Naive B cell (primary cell): ENCODE data around the gene CAPRIN1. TPM values are rescaled to one million over a fixed set of nuclear protein-coding genes. Genes with fewer than 3 reads are reported as not detected.
"Not testable (repeated sequence)": the region's sequence is repeated elsewhere in the genome, so short reads cannot be mapped to it uniquely, and the experiment has no call there.

Experiments used
- ATAC-seq, 2 donors: fragments of 150-1000 bp; cut with Tn5 transposase; 2 replicates each; pipeline ENCODE4 v1.10.0; 2021; ENCODE audit warnings: low read depth in 2 of 2, mild to moderate bottlenecking in 2 of 2, moderate library complexity in 2 of 2
- DNase-seq: peaks from one replicate; pipeline ENCODE4 v3.0.0; 2022
- H3K27ac Mint-ChIP-seq, 6 donors: one replicate each; pipeline ENCODE4 v1.8.0; 2020 to 2022; ENCODE audit warnings: mild to moderate bottlenecking in 6 of 6, mixed read lengths in 6 of 6, moderate library complexity in 5 of 6, inconsistent platforms in 2 of 6
- H3K27me3 Mint-ChIP-seq, 3 donors: one replicate each; pipeline ENCODE4 v1.8.0; 2021 to 2022; ENCODE audit warnings: mixed read lengths in 3 of 3, mild to moderate bottlenecking in 1 of 3
- H3K36me3 Mint-ChIP-seq, 2 donors: one replicate each; pipeline ENCODE4 v1.8.0; 2020 to 2022; ENCODE audit warnings: mixed read lengths in 2 of 2, inconsistent platforms in 1 of 2, mild to moderate bottlenecking in 1 of 2
- H3K4me1 Mint-ChIP-seq, 3 donors: one replicate each; pipeline ENCODE4 v1.8.0; 2020 to 2022; ENCODE audit warnings: mixed read lengths in 3 of 3, inconsistent platforms in 1 of 3, mild to moderate bottlenecking in 1 of 3, moderate library complexity in 1 of 3
- H3K4me3 Mint-ChIP-seq, 8 donors: one replicate each; pipeline ENCODE4 v1.8.0; 2020 to 2022; ENCODE audit warnings: mild to moderate bottlenecking in 8 of 8, mixed read lengths in 8 of 8, moderate library complexity in 8 of 8, inconsistent platforms in 2 of 8
- H3K9me3 Mint-ChIP-seq, 7 donors: one replicate each; pipeline ENCODE4 v1.8.0; 2020 to 2022; ENCODE audit warnings: mixed read lengths in 7 of 7, mild to moderate bottlenecking in 5 of 7, inconsistent platforms in 2 of 7, moderate library complexity in 1 of 7
- polyA plus RNA-seq, 6 donors: library from polyadenylated mRNA; unstranded; fragments of 300-500 nt; fragmentation: Illumina TruSeq; gene quantifications; one replicate each; pipeline ENCODE4 v1.2.3, GENCODE V29; 2021; ENCODE audit warnings: low read depth in 6 of 6

CAPRIN1 gene
- polyA plus RNA-seq, 6 donors from 2014 or later: 36.3 to 70.9 (median 50.7) TPM

GRCh38 chr11:34055218-34056000, 3.9 kb downstream of the CAPRIN1 start:
- peak overlapping the region in 5 of 8 donors; percentile 34 to 86 (median 58) for H3K4me3 Mint-ChIP-seq
- H3K4me1 Mint-ChIP-seq: peaks cover 31 to 57% (median 40%) of the 10 kb centered on the region in 3 donors
- ATAC-seq (no peak), DNase-seq (no peak)
- H3K27me3 Mint-ChIP-seq: no peaks in the 10 kb centered on the region
- no peaks in the 10 kb centered on the region for H3K9me3 Mint-ChIP-seq
- H3K27ac Mint-ChIP-seq: peak overlapping the region in 4 of 6 donors; percentile 38 to 97 (median 59)
- H3K36me3 Mint-ChIP-seq: no peaks in the 10 kb centered on the region

GRCh38 chr11:34056672-34057071, 5.1 kb downstream of the CAPRIN1 start:
- Mint-ChIP-seq H3K27me3 (no peaks in the 10 kb centered on the region), H3K9me3 (no peaks in the 10 kb centered on the region), H3K4me1 (peaks cover 26 to 57% (median 34%) of the 10 kb centered on the region in 3 donors), H3K36me3 (no peaks in the 10 kb centered on the region), H3K27ac (no peak overlapping the region), H3K4me3 (peak overlapping the region in 1 of 8 donors; percentile 29)
- ATAC-seq: no peak
- DNase-seq: no peak

- ATAC-seq (no peak), DNase-seq (no peak)
- H3K9me3 Mint-ChIP-seq: no peaks in the 10 kb centered on the region
- no peak overlapping the region for H3K4me3 Mint-ChIP-seq
- H3K36me3 Mint-ChIP-seq: peaks cover 0 to 4% of the 10 kb centered on the region in 2 donors
- H3K27me3 Mint-ChIP-seq: no peaks in the 10 kb centered on the region
- H3K4me1 Mint-ChIP-seq: peaks cover 36 to 67% (median 60%) of the 10 kb centered on the region in 3 donors
- peak overlapping the region in 3 of 6 donors; percentile 20 to 43 (median 37) for H3K27ac Mint-ChIP-seq
These were observed 11.7 kb downstream of the CAPRIN1 start for GRCh38 chr11:34063061-34063795.

GRCh38 chr11:34064291-34064690, 12.8 kb downstream of the CAPRIN1 start:
- peak overlapping the region in 1 of 6 donors; percentile 30 for H3K27ac Mint-ChIP-seq
- DNase-seq: no peak
- no peak overlapping the region for H3K4me3 Mint-ChIP-seq

GRCh38 chr11:34065505-34066203, 14.1 kb downstream of the CAPRIN1 start:
- Mint-ChIP-seq H3K27me3 (no peaks in the 10 kb centered on the region), H3K27ac (peak overlapping the region in 2 of 6 donors; percentile 21 to 44), H3K9me3 (no peaks in the 10 kb centered on the region), H3K4me3 (peak overlapping the region in 3 of 8 donors; percentile 3 to 29 (median 9)), H3K4me1 (peaks cover 32 to 52% (median 49%) of the 10 kb centered on the region in 3 donors), H3K36me3 (peaks cover 0 to 4% of the 10 kb centered on the region in 2 donors)
- DNase-seq: no peak
- peak in 1 of 2 donors; percentile 48 for ATAC-seq

More at GRCh38 chr11:34064291-34064690, 12.8 kb downstream of the CAPRIN1 start:
- Mint-ChIP-seq H3K9me3 (no peaks in the 10 kb centered on the region), H3K36me3 (peaks cover 0 to 4% of the 10 kb centered on the region in 2 donors), H3K27me3 (no peaks in the 10 kb centered on the region), H3K4me1 (peaks cover 32 to 59% (median 52%) of the 10 kb centered on the region in 3 donors)
- ATAC-seq: no peak

GRCh38 chr11:34066766-34067165, 15.2 kb downstream of the CAPRIN1 start:
- Mint-ChIP-seq H3K4me1 (peaks cover 32 to 56% (median 50%) of the 10 kb centered on the region in 3 donors), H3K4me3 (peak overlapping the region in 1 of 8 donors; percentile 25), H3K27ac (peak overlapping the region in 5 of 6 donors; percentile 7 to 82 (median 77))
- H3K27me3 Mint-ChIP-seq, DNase-seq, H3K36me3 Mint-ChIP-seq, ATAC-seq, H3K9me3 Mint-ChIP-seq: not testable (repeated sequence)

GRCh38 chr11:34067383-34068065, 16.0 kb downstream of the CAPRIN1 start:
- peaks cover 28 to 50% (median 46%) of the 10 kb centered on the region in 3 donors for H3K4me1 Mint-ChIP-seq
- H3K4me3 Mint-ChIP-seq: peak overlapping the region in 4 of 8 donors; percentile 29 to 72 (median 46)
- ATAC-seq: peak; percentile 86 to 97

GRCh38 chr11:34068111-34068510, 16.6 kb downstream of the CAPRIN1 start:
- Mint-ChIP-seq H3K4me3 (peak overlapping the region in 2 of 8 donors; percentile 53 to 72), H3K4me1 (peaks cover 25 to 46% (median 43%) of the 10 kb centered on the region in 3 donors), H3K27me3 (no peaks in the 10 kb centered on the region), H3K9me3 (no peaks in the 10 kb centered on the region), H3K36me3 (peaks cover 0 to 4% of the 10 kb centered on the region in 2 donors), H3K27ac (peak overlapping the region in 5 of 6 donors; percentile 7 to 84 (median 41))
- ATAC-seq (no peak), DNase-seq (no peak)

More at GRCh38 chr11:34067383-34068065, 16.0 kb downstream of the CAPRIN1 start:
- Mint-ChIP-seq H3K27me3 (no peaks in the 10 kb centered on the region), H3K9me3 (no peaks in the 10 kb centered on the region), H3K27ac (peak overlapping the region in 5 of 6 donors; percentile 7 to 84 (median 47)), H3K36me3 (peaks cover 0 to 4% of the 10 kb centered on the region in 2 donors)
- DNase-seq: no peak

GRCh38 chr11:34071306-34071705, 19.8 kb downstream of the CAPRIN1 start:
- peaks cover 19 to 33% (median 28%) of the 10 kb centered on the region in 3 donors for H3K4me1 Mint-ChIP-seq
- not testable (repeated sequence) for ATAC-seq, H3K4me3 Mint-ChIP-seq, H3K27me3 Mint-ChIP-seq, DNase-seq, H3K36me3 Mint-ChIP-seq, H3K9me3 Mint-ChIP-seq, H3K27ac Mint-ChIP-seq

- ATAC-seq (no peak), DNase-seq (no peak)
- Mint-ChIP-seq H3K9me3 (no peaks in the 10 kb centered on the region), H3K27ac (peak overlapping the region in 1 of 6 donors; percentile 80), H3K4me1 (peaks cover 19 to 29% (median 24%) of the 10 kb centered on the region in 3 donors), H3K4me3 (no peak overlapping the region), H3K27me3 (no peaks in the 10 kb centered on the region), H3K36me3 (no peaks in the 10 kb centered on the region)
These were observed 20.5 kb downstream of the CAPRIN1 start for GRCh38 chr11:34072041-34072440.

- H3K4me3 Mint-ChIP-seq: no peak overlapping the region
- DNase-seq (no peak), ATAC-seq (no peak)
- H3K27me3 Mint-ChIP-seq: no peaks in the 10 kb centered on the region
- no peaks in the 10 kb centered on the region for H3K36me3 Mint-ChIP-seq
- no peak overlapping the region for H3K27ac Mint-ChIP-seq
- H3K4me1 Mint-ChIP-seq: peaks cover 14 to 21% (median 17%) of the 10 kb centered on the region in 3 donors
- H3K9me3 Mint-ChIP-seq: no peaks in the 10 kb centered on the region
These were observed 21.3 kb downstream of the CAPRIN1 start for GRCh38 chr11:34072832-34073231.

GRCh38 chr11:34074391-34074790, 22.9 kb downstream of the CAPRIN1 start:
- Mint-ChIP-seq H3K9me3 (no peaks in the 10 kb centered on the region), H3K4me1 (peaks cover 9 to 14% (median 10%) of the 10 kb centered on the region in 3 donors), H3K36me3 (peaks cover 0 to 8% of the 10 kb centered on the region in 2 donors), H3K27ac (peak overlapping the region in 5 of 6 donors; percentile 9 to 92 (median 70)), H3K27me3 (no peaks in the 10 kb centered on the region), H3K4me3 (no peak overlapping the region)
- ATAC-seq (no peak), DNase-seq (no peak)
